Right ventricle myocardium inferior (tissue), 1 donor: Measurements from ENCODE around the gene SYS1. TPM values are rescaled to one million over a fixed set of nuclear protein-coding genes. Genes with fewer than 3 reads are reported as not detected.

Experiments used
- ATAC-seq: fragments of 200-7000 bp; cut with Tn5 transposase; one replicate; pipeline ENCODE4 v1.9.1; 2020; ENCODE audit warnings: mild to moderate bottlenecking, moderate library complexity
- DNase-seq: peaks from one replicate; pipeline ENCODE4 v3.0.0; 2021; ENCODE audit errors: missing footprints
- intact Hi-C: fragments of 100-400 bp; cut with DNase I; formaldehyde crosslinking; loops from one replicate; pipeline ENCODE4 v1.11.0; 2022
- total RNA-seq: library from RNA; stranded (reverse); fragmentation: NEBNext Ultra II Directional; extraction: Animal tissue kit (Norgen Biotek cat#: 25700); gene quantifications from one replicate; pipeline ENCODE4 v1.2.1, GENCODE V29; 2021
- donor health status: DM: no; HTN: yes; CAD: no; lungs with severe emphysema.

SYS1 gene
- total RNA-seq, 1 donor from 2014 or later: 21.9 TPM

DNA sequence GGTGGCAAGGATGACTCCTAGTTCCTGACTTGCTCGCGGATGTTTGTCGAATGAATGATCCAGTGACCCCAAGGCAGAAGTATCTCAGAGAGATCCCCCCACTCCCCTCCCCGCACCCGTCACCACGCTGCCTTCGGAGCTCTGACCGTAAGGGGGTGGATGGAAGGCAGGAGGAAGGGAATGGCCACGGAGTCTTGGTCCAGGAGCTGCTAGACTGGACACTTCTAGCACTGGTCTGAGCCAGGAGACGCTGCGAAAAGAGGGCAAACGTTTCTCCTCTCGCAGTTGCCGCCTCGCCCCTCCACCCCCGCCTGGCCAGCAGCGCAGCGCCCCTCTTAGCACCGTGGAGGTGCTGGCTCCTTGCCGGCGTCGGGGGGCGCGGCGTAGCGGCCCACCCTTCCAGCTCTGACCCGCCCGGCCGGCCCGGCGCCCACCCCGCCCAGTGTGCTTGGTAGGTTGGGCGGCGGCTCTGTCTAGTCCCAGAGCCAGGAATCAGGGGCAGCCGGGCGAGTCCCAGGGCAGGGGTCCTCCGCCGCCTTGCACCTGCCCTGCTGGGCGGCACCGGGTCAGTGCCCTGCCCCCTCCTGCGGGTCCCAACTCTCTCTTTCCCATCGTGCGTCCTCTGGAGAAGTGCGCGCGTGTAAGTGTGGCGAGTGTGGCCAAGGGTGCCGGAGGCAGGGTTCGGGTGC lies 42.8 kb downstream of the SYS1 start:
- intact Hi-C loops: loop anchor here (2.0 to 5.0 kb wide), 3 partner anchors 33 to 63 kb away; partner anchors contain the start of gene SYS1
- ATAC-seq (peak; percentile 9), DNase-seq (no peak)

DNA sequence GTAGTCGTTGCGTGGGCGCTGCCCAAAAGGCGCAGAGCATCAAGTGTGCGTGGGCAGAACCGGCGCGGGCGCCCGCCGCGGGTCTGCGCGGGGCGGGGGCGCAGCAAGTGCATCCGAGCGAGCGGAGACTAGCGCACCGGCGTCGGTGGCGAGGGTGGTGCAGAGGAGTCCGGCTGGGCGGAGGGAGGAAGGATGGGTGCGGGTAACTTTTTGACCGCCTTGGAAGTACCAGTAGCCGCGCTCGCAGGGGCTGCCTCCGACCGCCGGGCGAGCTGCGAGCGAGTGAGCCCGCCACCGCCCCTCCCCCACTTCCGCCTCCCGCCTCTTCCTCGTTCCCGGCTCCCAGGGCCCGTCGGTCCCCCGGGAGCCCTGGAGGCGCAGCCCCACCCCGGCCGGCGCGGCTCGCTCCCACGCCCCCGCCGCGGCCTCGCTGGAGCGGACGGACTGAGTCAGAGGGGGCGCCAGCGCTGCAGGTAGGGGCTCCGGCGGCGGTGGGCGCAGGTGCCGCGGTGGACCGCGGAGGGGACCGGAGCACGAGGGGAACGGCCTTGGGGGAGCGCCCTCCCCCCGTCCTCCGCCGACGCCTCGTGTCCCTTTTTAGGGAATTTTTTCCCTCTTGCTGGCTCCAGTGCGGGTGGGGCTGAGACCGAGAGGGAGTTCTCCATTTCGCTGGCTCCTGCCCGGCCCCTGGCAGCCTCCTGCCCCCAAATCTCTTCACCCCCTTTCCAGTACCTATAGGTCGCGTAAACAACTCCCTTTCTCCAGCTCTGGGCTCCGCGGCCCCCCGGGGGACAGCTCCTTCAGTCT lies 43.5 kb downstream of the SYS1 start:
- peak; percentile 64 for ATAC-seq
- intact Hi-C loops: loop anchor here (1.0 to 5.0 kb wide), 4 partner anchors 13 to 64 kb away; partner anchors contain the start of gene SYS1
- peak; percentile 85 for DNase-seq

DNA sequence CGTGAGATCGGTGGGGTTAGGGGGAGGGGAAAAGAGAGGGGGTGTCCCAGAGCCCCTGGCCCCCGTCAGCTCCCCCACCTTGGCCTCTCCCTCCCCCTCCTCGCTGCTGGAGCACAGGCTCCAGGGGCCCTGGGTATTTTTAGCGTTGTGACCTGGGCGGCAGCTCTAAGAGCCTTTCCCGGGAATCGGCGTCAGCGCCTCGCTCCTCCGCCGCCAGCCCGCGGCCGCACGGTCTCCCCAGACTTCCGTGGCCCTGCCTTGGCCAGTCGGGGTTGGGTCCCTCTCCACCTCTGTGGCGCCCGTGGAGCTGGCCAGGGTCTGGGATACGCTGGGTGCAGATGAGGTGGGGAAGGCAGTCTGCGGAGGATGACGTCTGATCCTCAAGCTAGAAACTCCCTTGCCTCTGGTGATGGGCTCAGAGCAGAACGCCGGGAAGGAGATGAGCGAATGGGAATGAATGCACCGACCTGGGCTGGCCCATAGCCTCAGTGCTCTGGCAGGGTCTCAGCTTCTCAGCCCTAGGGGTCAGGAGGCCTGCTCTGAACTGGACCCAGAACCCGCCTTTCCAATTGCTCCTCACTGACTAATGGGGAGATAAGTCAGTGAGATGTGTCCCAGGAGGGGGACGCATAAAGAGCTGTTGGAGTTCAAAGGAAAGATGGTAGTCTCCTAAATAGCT lies 44.2 kb downstream of the SYS1 start:
- DNase-seq (peak; percentile 80), ATAC-seq (peak; percentile 55)
- intact Hi-C loops: loop anchor here (1.0 to 5.0 kb wide), 4 partner anchors 12 to 65 kb away; partner anchors contain the start of gene SYS1

DNA sequence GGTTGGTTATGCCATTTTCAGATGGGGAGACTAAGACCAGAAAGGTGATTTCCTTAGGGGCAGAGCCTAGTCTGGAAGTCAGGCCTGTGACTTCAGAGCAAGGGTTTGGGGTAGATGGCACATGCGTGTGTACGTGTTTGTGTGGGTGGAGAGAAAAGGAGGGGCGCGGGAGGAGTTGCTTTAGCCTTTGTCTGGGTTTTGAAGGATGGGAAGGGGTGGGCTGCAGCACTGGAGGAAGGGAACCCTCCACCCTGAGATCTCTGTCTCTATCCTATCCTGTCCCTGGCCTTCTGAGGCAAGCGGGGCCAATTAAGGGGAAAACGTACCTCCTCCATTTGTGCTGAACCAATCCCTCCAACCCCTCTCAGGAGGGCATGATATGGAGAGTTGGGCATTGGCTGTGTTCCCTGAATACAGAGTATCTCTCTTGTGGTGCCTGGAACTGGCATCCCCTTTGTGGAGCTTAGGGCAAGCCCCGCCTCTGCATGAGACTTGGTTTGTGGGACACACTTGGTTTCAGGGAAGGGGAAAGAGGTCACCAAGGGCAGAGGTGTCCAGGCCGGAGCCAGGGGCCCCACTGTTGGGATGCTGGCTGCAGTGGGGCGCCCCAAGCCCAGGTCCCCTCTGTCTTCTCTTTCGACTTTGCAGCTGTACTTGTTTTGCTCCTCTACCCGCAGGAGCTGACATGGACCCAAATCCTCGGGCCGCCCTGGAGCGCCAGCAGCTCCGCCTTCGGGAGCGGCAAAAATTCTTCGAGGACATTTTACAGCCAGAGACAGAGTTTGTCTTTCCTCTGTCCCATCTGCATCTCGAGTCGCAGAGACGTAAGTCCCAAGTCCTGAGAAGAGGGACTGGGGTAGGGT lies 45.1 kb downstream of the SYS1 start, which contains the start of gene DBNDD2:
Gene DBNDD2 (plus strand): TSS at position 507 of the 863 bp plus-strand sequence. CDS start 179 bp downstream, at position 686.
- ATAC-seq (peak; percentile 71), DNase-seq (no peak)
- intact Hi-C loops: loop anchor here (1.0 to 5.0 kb wide), 4 partner anchors 11 to 66 kb away; partner anchors contain the start of gene SYS1

DNA sequence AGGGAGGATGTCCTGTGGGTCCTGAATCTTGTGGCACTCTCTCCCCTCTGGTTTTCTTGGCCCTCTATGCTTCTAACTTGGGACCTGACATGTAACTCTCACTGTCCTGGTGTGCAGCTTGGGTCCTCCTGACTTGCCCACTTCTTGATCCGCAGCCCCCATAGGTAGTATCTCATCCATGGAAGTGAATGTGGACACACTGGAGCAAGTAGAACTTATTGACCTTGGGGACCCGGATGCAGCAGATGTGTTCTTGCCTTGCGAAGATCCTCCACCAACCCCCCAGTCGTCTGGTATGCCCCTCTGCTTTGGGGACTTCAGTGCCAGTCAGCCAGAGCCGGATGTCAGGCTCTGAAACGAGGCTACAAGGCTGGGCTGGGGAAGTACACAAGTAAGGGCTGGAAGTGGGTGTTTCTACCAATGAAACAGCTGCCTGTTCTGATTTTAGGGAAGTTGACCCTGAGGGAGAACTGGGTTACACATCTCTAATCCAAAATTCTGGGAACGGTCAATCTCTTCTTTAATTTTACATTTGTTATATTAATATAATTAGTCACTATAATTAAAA lies 45.8 kb downstream of the SYS1 start:
- DNase-seq: no peak
- intact Hi-C loops: loop anchor here (5.0 kb wide), 1 partner anchor 66 kb away; no protein-coding TSS in a partner anchor
- no peak for ATAC-seq

DNA sequence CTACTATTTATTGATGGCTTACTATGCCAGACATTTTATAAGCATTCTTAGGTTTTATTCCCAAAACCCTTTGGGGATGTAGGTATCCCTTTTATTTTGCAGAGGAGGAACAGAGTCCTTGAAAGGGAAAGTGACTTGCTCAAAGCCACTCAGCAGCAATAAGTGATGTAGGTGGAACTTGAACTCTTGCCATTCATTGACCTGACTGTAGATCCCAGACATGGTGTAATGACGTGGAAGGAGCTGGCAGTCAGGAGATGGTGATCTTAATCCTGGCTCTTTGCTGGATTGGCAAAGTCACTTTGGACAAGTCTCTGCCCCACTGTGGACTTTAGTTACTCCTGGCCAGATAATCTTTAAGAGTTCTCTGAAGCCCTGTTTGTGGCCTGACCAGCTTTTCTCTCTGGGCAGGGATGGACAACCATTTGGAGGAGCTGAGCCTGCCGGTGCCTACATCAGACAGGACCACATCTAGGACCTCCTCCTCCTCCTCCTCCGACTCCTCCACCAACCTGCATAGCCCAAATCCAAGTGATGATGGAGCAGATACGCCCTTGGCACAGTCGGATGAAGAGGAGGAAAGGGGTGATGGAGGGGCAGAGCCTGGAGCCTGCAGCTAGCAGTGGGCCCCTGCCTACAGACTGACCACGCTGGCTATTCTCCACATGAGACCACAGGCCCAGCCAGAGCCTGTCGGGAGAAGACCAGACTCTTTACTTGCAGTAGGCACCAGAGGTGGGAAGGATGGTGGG lies 46.7 kb downstream of the SYS1 start:
- ATAC-seq: no peak
- no peak for DNase-seq
- intact Hi-C loops: loop anchor here (5.0 kb wide), 1 partner anchor 67 kb away; no protein-coding TSS in a partner anchor

DNA sequence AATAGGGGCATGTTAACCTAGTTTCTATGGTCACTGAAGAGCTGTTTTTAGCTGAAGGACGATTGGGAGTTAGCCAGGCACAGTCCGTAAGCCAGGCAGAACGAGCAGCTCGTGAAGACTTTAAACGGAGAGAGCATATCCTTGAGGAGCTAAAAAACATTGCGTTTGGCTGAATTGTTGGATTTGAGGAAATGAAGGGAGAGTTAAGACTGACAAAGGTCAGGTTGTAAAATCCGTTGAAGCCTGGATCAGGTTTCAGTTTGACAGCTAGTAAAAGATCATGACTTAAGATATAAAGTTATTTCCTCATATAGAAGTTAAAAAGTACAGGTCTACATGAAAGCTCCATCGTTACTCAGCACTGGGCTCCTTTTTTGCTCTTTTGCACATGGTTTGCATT lies 47.9 kb downstream of the SYS1 start:
- ATAC-seq: no peak
- no peak for DNase-seq
- intact Hi-C loops: loop anchor here (1.0 kb wide), 1 partner anchor 11 kb away; no protein-coding TSS in a partner anchor

DNA sequence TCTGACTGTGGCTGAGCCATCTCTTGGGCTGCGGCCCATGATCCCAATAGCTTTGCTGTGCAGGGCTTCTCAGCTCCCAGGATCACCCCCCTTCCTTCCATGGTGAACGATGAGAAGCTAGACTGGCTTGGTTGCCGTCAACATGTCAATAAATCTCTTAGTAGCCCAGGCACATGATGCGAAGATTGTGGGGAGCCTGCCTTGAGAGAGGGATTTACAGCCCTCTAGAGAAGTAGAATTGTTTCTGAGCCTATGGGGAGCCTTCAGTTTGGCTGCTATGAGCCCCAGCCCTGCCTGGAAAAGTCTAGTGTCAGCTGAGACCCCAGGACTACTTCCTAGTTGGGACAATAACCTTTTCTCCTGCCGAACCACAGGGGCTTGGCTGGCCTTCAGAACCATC lies 49.7 kb downstream of the SYS1 start:
- no peak for DNase-seq
- ATAC-seq: no peak
- intact Hi-C loops: no loop called here

DNA sequence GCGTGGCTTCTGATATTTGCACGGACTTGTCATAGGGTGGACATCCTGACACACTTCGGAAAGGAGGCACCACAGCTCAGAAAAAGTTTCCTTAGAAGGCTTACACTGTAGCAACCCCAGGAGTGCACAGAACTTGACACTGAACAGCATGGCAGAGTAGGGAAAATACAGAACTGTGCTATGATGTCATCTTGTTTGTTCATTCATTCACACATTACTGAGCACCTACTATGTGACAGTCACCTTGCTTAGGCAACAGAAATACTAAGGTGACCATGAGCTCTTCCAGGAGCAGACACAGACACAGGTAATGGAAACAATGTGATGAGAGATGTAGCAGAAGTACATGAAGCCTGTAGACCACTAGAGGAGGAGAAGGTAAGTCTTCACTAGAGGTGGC lies 50.5 kb downstream of the SYS1 start:
- intact Hi-C loops: no loop called here
- DNase-seq (no peak), ATAC-seq (no peak)

DNA sequence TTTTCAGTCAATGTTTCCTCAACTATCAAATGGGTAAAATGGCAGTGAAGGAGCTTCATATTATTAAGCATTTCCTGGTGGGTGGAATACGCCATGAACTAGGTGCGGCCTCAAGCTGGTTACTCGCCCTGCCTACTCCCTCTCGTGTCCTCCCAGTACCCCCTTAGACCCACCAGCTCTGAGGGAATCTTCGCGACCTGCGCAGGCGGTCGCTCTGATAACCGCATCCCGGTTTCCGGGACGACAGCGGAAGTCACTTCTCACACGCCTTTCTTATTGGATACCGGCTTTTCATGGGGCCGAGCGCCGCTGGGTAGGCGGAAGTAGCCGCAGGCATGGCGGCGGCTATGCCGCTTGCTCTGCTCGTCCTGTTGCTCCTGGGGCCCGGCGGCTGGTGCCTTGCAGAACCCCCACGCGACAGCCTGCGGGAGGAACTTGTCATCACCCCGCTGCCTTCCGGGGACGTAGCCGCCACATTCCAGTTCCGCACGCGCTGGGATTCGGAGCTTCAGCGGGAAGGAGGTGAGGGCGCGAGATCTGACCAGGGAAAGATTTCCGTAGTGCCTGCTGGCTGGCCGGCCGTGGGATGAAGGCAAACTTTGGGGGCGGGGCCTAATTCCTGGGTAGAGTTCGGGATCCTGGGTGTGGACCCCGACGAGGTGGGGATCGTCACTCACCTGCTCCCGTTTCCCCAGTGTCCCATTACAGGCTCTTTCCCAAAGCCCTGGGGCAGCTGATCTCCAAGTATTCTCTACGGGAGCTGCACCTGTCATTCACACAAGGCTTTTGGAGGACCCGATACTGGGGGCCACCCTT lies 53.1 kb downstream of the SYS1 start, which contains the start of gene PIGT:
Gene PIGT (plus strand): TSS at position 320 of the 816 bp plus-strand sequence. CDS start 16 bp downstream, at position 336.
- peak; percentile 95 for DNase-seq
- ATAC-seq: peak; percentile 75
- intact Hi-C loops: no loop called here

DNA sequence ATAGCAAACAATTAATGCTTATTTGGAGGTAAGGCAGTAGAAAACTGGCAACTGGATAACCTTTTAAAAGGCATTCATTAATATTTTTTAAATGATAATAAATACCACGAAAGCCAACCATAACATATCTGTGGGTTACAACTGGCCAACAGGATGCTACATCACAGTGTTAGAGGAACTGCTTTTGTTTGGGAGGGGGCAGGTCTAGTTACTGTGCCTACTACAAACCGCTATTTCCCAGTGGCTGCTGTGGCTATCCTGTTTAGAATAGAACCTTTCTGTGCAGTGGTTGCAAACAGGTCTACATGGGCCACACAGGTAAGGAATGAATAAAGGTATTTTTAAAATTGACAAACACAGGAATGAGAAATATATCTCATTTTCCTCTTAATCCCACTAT lies 54.0 kb downstream of the SYS1 start:
- no peak for DNase-seq
- no peak for ATAC-seq
- intact Hi-C loops: no loop called here

Other genes with a start within 250 kb of the SYS1 start
- gene WFDC5, start 248.0 kb upstream of the SYS1 start, total RNA-seq: not detected
- gene WFDC12, start 238.7 kb upstream of the SYS1 start, total RNA-seq: not detected
- not detected for gene PI3, start 188.3 kb upstream of the SYS1 start, total RNA-seq
- gene SEMG1, start 156.1 kb upstream of the SYS1 start, total RNA-seq: not detected
- not detected for gene SEMG2, start 141.8 kb upstream of the SYS1 start, total RNA-seq
- gene SLPI, start 108.6 kb upstream of the SYS1 start, total RNA-seq: 5.7 TPM
- not detected for gene RBPJL, start 56.3 kb upstream of the SYS1 start, total RNA-seq
- not detected for gene MATN4, start 54.9 kb upstream of the SYS1 start, total RNA-seq
- gene SDC4, start 14.7 kb upstream of the SYS1 start, total RNA-seq: 82.1 TPM
- gene TP53TG5, start 15.2 kb downstream of the SYS1 start, total RNA-seq: 0.73 TPM
- 364 TPM for gene DBNDD2, start 45.1 kb downstream of the SYS1 start, total RNA-seq
- gene PIGT, start 53.0 kb downstream of the SYS1 start, total RNA-seq: 114 TPM
- 0.95 TPM for gene WFDC2, start 106.6 kb downstream of the SYS1 start, total RNA-seq
- not detected for gene SPINT3, start 152.5 kb downstream of the SYS1 start, total RNA-seq
- not detected for gene WFDC6, start 176.3 kb downstream of the SYS1 start, total RNA-seq
- gene EPPIN, start 184.2 kb downstream of the SYS1 start, total RNA-seq: not detected
- gene WFDC8, start 216.1 kb downstream of the SYS1 start, total RNA-seq: not detected